GM12878 (cell line): ENCODE results near the gene BICRA. TPM values are rescaled to one million over a fixed set of nuclear protein-coding genes. Genes with fewer than 3 reads are reported as not detected.
A peak's percentile ranks its signal among the peaks of the same experiment; 100 is the strongest.

Source experiments
- CHD1 ChIP-seq: IDR thresholded peaks from 2 replicates; pipeline ENCODE4 v1.6.1; 2012; ENCODE audit warnings: low read depth, low read length, improper control_type of control experiment
- EED ChIP-seq: sonication (generic); IDR thresholded peaks from 2 replicates; pipeline ENCODE4 v1.6.1; 2016; ENCODE audit warnings: antibody characterized with exemption, low read depth
- GATAD2B ChIP-seq: fragments of 450-650 bp; conservative IDR thresholded peaks from 2 replicates; pipeline ENCODE4 v1.6.1; 2017; ENCODE audit warnings: low read depth, mild to moderate bottlenecking, moderate library complexity
- LARP7 ChIP-seq: fragments of 450-650 bp; IDR thresholded peaks from 2 replicates; pipeline ENCODE4 v1.6.1; 2017; ENCODE audit warnings: mild to moderate bottlenecking
- POLR2AphosphoS5 ChIP-seq: IDR thresholded peaks from 2 replicates; pipeline ENCODE4 v1.6.1; 2011; ENCODE audit warnings: mild to moderate bottlenecking, low read length, inconsistent platforms
- SMARCA5 ChIP-seq: fragments of 450-650 bp; IDR thresholded peaks from 2 replicates; pipeline ENCODE4 v1.6.1; 2017; ENCODE audit warnings: mild to moderate bottlenecking
- polyA plus RNA-seq, 11 experiments: library from polyadenylated mRNA; depleted of rRNA in 4 of 11; unstranded in 6 of 11; stranded (reverse) in 5 of 11; fragments of >200 nt; fragmentation: Nextera tagmentation in 4 of 11; fragmentation: Illumina TruSeq in 1 of 11; extraction: Ambion mirVana in 4 of 11; extraction: Trizol in 1 of 11; gene quantifications; 1 replicate in 1 of 11; 2 replicates in 10 of 11; pipeline versions ENCODE4 v1.2.1 to v1.2.3, GENCODE V29; 2011 to 2016; ENCODE audit warnings: inconsistent platforms in 2 of 11, missing spikeins in 2 of 11, low read depth in 1 of 11
- total RNA-seq, 4 experiments: library from RNA; depleted of rRNA in 3 of 4; stranded (reverse); fragments of >200 nt in 3 of 4; fragmentation: Illumina TruSeq in 1 of 4; extraction: Trizol in 1 of 4; gene quantifications; 2 replicates each; pipeline versions ENCODE4 v1.2.1 to v1.2.3, GENCODE V29; 2013 to 2021
- TF ChIP-seq, protein P1 (sequence below): fragments of 450-650 bp; IDR thresholded peaks from 2 replicates; pipeline ENCODE4 v1.6.1; 2017; ENCODE audit warnings: mild to moderate bottlenecking
- TF ChIP-seq, protein P2 (sequence below): fragments of 450-650 bp; IDR thresholded peaks from 2 replicates; pipeline ENCODE4 v1.6.1; 2017; ENCODE audit warnings: mild to moderate bottlenecking, moderate library complexity
- TF ChIP-seq, protein P3 (sequence below): fragments of 450-650 bp; IDR thresholded peaks from 2 replicates; pipeline ENCODE4 v1.6.1; 2016; ENCODE audit warnings: mild to moderate bottlenecking

BICRA gene
- total and polyA plus RNA-seq, 10 of the 15 experiments (the other 5 are each of a cell fraction or from before 2014, with no cell fraction given), result 0.11 to 15.3 (median 1.3) TPM

DNA sequence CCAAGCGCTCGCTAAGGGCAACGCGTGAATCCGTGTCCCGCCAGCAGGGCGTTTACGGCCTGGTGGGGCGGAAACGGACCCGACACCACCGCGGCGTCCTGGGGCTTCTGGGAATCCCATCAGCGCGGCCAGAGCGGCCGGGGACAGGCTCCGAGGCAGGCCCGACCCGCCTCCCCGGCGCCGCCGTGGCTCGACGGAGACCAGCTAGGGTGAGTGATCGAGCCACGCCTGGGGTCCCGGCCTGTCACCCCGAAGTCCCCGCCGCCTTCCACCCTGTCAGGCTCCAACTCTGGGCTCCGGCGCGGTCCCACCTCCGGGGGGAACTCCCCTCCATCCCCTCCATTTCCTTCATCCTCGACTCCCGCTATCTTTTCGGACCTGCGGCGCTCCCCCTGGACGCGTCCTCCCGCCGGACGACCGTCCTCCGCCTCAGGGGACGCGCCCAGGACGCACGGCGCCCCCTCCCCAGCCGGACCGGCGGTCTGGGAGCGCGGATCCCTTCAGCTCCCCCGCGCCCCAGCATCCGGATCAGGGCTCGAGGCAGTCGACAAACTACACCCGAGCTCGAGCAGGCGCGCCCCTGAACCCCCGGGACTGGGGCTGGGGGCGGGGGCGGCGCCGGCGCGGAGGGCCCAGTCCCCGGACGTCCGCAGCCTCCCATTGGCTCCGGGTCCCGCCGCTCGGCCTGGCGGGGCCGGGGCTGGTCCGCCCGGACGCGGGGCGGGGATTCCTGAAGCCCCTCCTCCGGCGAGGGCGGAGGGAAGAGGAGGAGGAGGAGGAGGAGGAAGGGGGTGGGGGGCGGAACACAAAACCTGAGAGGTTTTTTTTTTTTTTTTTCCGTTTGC lies 638 bp upstream of the BICRA start (continued):
- TF ChIP-seq, protein P1, sequence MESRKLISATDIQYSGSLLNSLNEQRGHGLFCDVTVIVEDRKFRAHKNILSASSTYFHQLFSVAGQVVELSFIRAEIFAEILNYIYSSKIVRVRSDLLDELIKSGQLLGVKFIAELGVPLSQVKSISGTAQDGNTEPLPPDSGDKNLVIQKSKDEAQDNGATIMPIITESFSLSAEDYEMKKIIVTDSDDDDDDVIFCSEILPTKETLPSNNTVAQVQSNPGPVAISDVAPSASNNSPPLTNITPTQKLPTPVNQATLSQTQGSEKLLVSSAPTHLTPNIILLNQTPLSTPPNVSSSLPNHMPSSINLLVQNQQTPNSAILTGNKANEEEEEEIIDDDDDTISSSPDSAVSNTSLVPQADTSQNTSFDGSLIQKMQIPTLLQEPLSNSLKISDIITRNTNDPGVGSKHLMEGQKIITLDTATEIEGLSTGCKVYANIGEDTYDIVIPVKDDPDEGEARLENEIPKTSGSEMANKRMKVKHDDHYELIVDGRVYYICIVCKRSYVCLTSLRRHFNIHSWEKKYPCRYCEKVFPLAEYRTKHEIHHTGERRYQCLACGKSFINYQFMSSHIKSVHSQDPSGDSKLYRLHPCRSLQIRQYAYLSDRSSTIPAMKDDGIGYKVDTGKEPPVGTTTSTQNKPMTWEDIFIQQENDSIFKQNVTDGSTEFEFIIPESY, result no peak
- peak; percentile 77; the same call in 1 of the 2 replicates for TF ChIP-seq LARP7
- peak; percentile 79 for TF ChIP-seq POLR2AphosphoS5
- TF ChIP-seq, protein P2, sequence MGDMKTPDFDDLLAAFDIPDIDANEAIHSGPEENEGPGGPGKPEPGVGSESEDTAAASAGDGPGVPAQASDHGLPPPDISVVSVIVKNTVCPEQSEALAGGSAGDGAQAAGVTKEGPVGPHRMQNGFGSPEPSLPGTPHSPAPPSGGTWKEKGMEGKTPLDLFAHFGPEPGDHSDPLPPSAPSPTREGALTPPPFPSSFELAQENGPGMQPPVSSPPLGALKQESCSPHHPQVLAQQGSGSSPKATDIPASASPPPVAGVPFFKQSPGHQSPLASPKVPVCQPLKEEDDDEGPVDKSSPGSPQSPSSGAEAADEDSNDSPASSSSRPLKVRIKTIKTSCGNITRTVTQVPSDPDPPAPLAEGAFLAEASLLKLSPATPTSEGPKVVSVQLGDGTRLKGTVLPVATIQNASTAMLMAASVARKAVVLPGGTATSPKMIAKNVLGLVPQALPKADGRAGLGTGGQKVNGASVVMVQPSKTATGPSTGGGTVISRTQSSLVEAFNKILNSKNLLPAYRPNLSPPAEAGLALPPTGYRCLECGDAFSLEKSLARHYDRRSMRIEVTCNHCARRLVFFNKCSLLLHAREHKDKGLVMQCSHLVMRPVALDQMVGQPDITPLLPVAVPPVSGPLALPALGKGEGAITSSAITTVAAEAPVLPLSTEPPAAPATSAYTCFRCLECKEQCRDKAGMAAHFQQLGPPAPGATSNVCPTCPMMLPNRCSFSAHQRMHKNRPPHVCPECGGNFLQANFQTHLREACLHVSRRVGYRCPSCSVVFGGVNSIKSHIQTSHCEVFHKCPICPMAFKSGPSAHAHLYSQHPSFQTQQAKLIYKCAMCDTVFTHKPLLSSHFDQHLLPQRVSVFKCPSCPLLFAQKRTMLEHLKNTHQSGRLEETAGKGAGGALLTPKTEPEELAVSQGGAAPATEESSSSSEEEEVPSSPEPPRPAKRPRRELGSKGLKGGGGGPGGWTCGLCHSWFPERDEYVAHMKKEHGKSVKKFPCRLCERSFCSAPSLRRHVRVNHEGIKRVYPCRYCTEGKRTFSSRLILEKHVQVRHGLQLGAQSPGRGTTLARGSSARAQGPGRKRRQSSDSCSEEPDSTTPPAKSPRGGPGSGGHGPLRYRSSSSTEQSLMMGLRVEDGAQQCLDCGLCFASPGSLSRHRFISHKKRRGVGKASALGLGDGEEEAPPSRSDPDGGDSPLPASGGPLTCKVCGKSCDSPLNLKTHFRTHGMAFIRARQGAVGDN, result no peak
- TF ChIP-seq SMARCA5, result peak; percentile 22; the same call in 1 of the 2 replicates
- TF ChIP-seq, protein P3, sequence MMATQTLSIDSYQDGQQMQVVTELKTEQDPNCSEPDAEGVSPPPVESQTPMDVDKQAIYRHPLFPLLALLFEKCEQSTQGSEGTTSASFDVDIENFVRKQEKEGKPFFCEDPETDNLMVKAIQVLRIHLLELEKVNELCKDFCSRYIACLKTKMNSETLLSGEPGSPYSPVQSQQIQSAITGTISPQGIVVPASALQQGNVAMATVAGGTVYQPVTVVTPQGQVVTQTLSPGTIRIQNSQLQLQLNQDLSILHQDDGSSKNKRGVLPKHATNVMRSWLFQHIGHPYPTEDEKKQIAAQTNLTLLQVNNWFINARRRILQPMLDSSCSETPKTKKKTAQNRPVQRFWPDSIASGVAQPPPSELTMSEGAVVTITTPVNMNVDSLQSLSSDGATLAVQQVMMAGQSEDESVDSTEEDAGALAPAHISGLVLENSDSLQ, result peak; percentile 96
- 0 out of 2 replicates have a peak, but pooled peaks have one; percentile 56 for TF ChIP-seq CHD1
- no peak for TF ChIP-seq EED
- TF ChIP-seq GATAD2B, result peak; percentile 79
